ENCODE measurements around the gene ZFYVE27.

The ZFYVE27 gene

GRCh38 chr10:97766106-97766810 lies 29.3 kb downstream of the ZFYVE27 start:
- Histone ChIP-seq H3K36me3 (peaks cover 14 to 26% (median 16%) of the 10 kb centered on the region in 11 experiments), H3K27ac (no peak overlapping the region)

GRCh38 chr10:97766996-97767924 lies 30.3 kb downstream of the ZFYVE27 start:
- H3K9ac ChIP-seq, result no peak overlapping the region
- H3K27me3 ChIP-seq, result peaks cover 34 to 44% (median 39%) of the 10 kb centered on the region in 11 experiments
- peaks cover 4 to 16% (median 6%) of the 10 kb centered on the region in 11 experiments; a peak in 21 of 22 replicates for H3K36me3 ChIP-seq
- peaks cover 0 to 90% (median 43%) of the 10 kb centered on the region in 11 experiments; a peak in 18 of 22 replicates for H4K20me1 ChIP-seq
- H3K27ac ChIP-seq, result no peak overlapping the region
- no peak overlapping the region for H3K4me3 ChIP-seq
- H3K4me1 ChIP-seq, result peaks cover 10 to 50% (median 40%) of the 10 kb centered on the region in 10 experiments
- H3K9me3 ChIP-seq (replicated peaks in 1 of 11), result no peaks in the 10 kb centered on the region
- no peak for TF ChIP-seq Cebpa-rat (IDR thresholded peaks at IDR 0.05)
- H3K4me2 ChIP-seq, result no peak overlapping the region

More at GRCh38 chr10:97766106-97766810, 29.3 kb downstream of the ZFYVE27 start:
- Histone ChIP-seq H3K9ac (no peak overlapping the region), H3K4me1 (peaks cover 4 to 46% (median 33%) of the 10 kb centered on the region in 10 experiments), H3K4me2 (no peak overlapping the region), H3K4me3 (no peak overlapping the region), H4K20me1 (peaks cover 0 to 90% (median 39%) of the 10 kb centered on the region in 11 experiments; a peak in 18 of 22 replicates), H3K27me3 (peaks cover 24 to 34% (median 29%) of the 10 kb centered on the region in 11 experiments), H3K9me3 (replicated peaks in 1 of 11) (no peaks in the 10 kb centered on the region)
- no peak for TF ChIP-seq Cebpa-rat (IDR thresholded peaks at IDR 0.05)

GRCh38 chr10:97768322-97769315 lies 31.7 kb downstream of the ZFYVE27 start:
- Histone ChIP-seq H4K20me1 (peaks cover 0 to 90% (median 51%) of the 10 kb centered on the region in 11 experiments; a peak in 18 of 22 replicates), H3K27ac (no peak overlapping the region), H3K4me1 (peaks cover 10 to 37% (median 32%) of the 10 kb centered on the region in 10 experiments), H3K9me3 (replicated peaks in 1 of 11) (no peaks in the 10 kb centered on the region), H3K4me2 (no peak overlapping the region), H3K27me3 (peaks cover 47 to 58% (median 52%) of the 10 kb centered on the region in 11 experiments), H3K4me3 (no peak overlapping the region), H3K36me3 (peaks cover 0 to 8% (median 0%) of the 10 kb centered on the region in 11 experiments; a peak in 2 of 22 replicates), H3K9ac (no peak overlapping the region)
- no peak for TF ChIP-seq Cebpa-rat (IDR thresholded peaks at IDR 0.05)

- Histone ChIP-seq H3K9ac (no peak overlapping the region), H4K20me1 (peaks cover 0 to 89% (median 42%) of the 10 kb centered on the region in 11 experiments; a peak in 18 of 22 replicates), H3K9me3 (replicated peaks in 1 of 11) (no peaks in the 10 kb centered on the region), H3K27ac (no peak overlapping the region), H3K4me2 (no peak overlapping the region), H3K36me3 (peaks cover 0 to 8% (median 0%) of the 10 kb centered on the region in 11 experiments; a peak in 2 of 22 replicates), H3K4me3 (no peak overlapping the region), H3K27me3 (peaks cover 49 to 70% (median 59%) of the 10 kb centered on the region in 11 experiments), H3K4me1 (peaks cover 10 to 21% (median 16%) of the 10 kb centered on the region in 10 experiments)
- no peak for TF ChIP-seq Cebpa-rat (IDR thresholded peaks at IDR 0.05)
Observed at GRCh38 chr10:97770255-97770654, 33.3 kb downstream of the ZFYVE27 start.

- Histone ChIP-seq H3K27ac (no peak overlapping the region), H3K9ac (peak overlapping the region in 2 of 11 experiments; percentile 15 to 18; a peak in 3 of 22 replicates), H3K4me2 (peak overlapping the region; percentile 64 to 90 (median 84)), H3K4me1 (peaks cover 10 to 17% (median 14%) of the 10 kb centered on the region in 10 experiments), H4K20me1 (peaks cover 0 to 84% (median 38%) of the 10 kb centered on the region in 11 experiments; a peak in 18 of 22 replicates), H3K9me3 (replicated peaks in 1 of 11) (no peaks in the 10 kb centered on the region), H3K4me3 (peak overlapping the region; percentile 31 to 62 (median 51); a peak in 19 of 20 replicates), H3K36me3 (peaks cover 0 to 5% (median 0%) of the 10 kb centered on the region in 11 experiments; a peak in 2 of 22 replicates), H3K27me3 (peaks cover 49 to 70% (median 59%) of the 10 kb centered on the region in 11 experiments)
- no peak for TF ChIP-seq Cebpa-rat (IDR thresholded peaks at IDR 0.05)
Observed at GRCh38 chr10:97771055-97771891, 34.3 kb downstream of the ZFYVE27 start.

- Histone ChIP-seq H3K9ac (peak within 1 kb of the TSS in 2 of 11 experiments; percentile 15 to 18; a peak in 3 of 22 replicates), H3K4me2 (peak within 1 kb of the TSS; percentile 64 to 90 (median 84)), H3K4me1 (peaks cover 10 to 17% (median 14%) of the 10 kb centered on the region in 10 experiments), H3K27me3 (peaks cover 49 to 70% (median 59%) of the 10 kb centered on the region in 11 experiments), H3K27ac (no peak within 1 kb of the TSS), H4K20me1 (peaks cover 0 to 75% (median 38%) of the 10 kb centered on the region in 11 experiments; a peak in 18 of 22 replicates), H3K4me3 (peak within 1 kb of the TSS; percentile 31 to 62 (median 51); a peak in 19 of 20 replicates), H3K36me3 (no peaks in the 10 kb centered on the region), H3K9me3 (replicated peaks in 1 of 11) (no peaks in the 10 kb centered on the region)
- TF ChIP-seq Cebpa-rat (IDR thresholded peaks at IDR 0.05), result no peak
Observed at GRCh38 chr10:97771913-97772823, 35.2 kb downstream of the ZFYVE27 start, which contains the start of gene SFRP5. TSS of gene SFRP5 (minus strand) at chr10:97771999. CDS start at chr10:97771833, 166 bp downstream.
